PC-9 (cell line): Measurements from ENCODE around the gene KREMEN1. TPM values are rescaled to one million over a fixed set of nuclear protein-coding genes. Genes with fewer than 3 reads are reported as not detected.

Source experiments
- BruUV-seq: library from RNA; stranded (reverse); fragments of 400-500 nt; replicated peaks from 2 replicates; lab custom pipeline; 2021; lab: Mats Ljungman, UMichigan
- CTCF ChIA-PET: fragments of 300-600 bp; sonication (Branson Sonifier 250); formaldehyde crosslinking; loops from one replicate; lab custom pipeline; 2022; ENCODE audit warnings: antibody characterized with exemption; lab: Charles Lee
- POLR2A ChIA-PET: fragments of 300-600 bp; sonication (Branson Sonifier 250); formaldehyde crosslinking; loops from one replicate; lab custom pipeline; 2022; ENCODE audit warnings: antibody characterized with exemption; ENCODE audit not compliant: unreplicated experiment; lab: Charles Lee
- DNase-seq, 2 experiments: peaks; one replicate each; pipeline versions ENCODE4 v3.0.0 to v3.0.0-alpha.2; 2015 to 2022; ENCODE audit warnings: mixed read lengths in 1 of 2
- H2AFZ ChIP-seq: fragments of 200-600 bp; sonication (generic); 2 replicates; pipeline ENCODE4 v1.8.1; 2017; ENCODE audit warnings: antibody characterized with exemption
- H3F3A ChIP-seq: fragments of 200-600 bp; sonication (generic); 2 replicates; pipeline ENCODE4 v1.8.1; 2017; ENCODE audit warnings: antibody characterized with exemption, mild to moderate bottlenecking, low read depth; ENCODE audit not compliant: insufficient read depth
- H3K27ac ChIP-seq: fragments of 200-600 bp; sonication (generic); 2 replicates; pipeline ENCODE4 v1.6.1; 2016; ENCODE audit warnings: mixed run types
- H3K27me3 ChIP-seq: fragments of 200-600 bp; sonication (generic); 2 replicates; pipeline ENCODE4 v1.6.1; 2016; ENCODE audit warnings: low read depth, mixed run types; ENCODE audit not compliant: insufficient read depth
- H3K36me3 ChIP-seq: fragments of 200-600 bp; sonication (generic); 2 replicates; pipeline ENCODE4 v1.6.1; 2016; ENCODE audit warnings: low read depth, mixed run types
- H3K4me1 ChIP-seq: fragments of 200-600 bp; sonication (generic); replicated peaks from 2 replicates; pipeline ENCODE4 v1.6.1; 2016; ENCODE audit warnings: mixed run types; ENCODE audit not compliant: insufficient read depth
- H3K4me2 ChIP-seq: fragments of 200-600 bp; sonication (generic); 2 replicates; pipeline ENCODE4 v1.6.1; 2017; ENCODE audit warnings: mixed run types
- H3K4me3 ChIP-seq: fragments of 200-600 bp; sonication (generic); 2 replicates; pipeline ENCODE4 v1.6.1; 2016; ENCODE audit warnings: mixed run types
- H3K79me2 ChIP-seq: fragments of 200-600 bp; sonication (generic); 2 replicates; pipeline ENCODE4 v1.6.1; 2017; ENCODE audit warnings: low read depth, mixed run types
- H3K9me2 ChIP-seq: fragments of 200-600 bp; sonication (generic); 2 replicates; pipeline ENCODE4 v1.8.1; 2017; ENCODE audit warnings: mild to moderate bottlenecking; ENCODE audit not compliant: insufficient read depth
- H3K9me3 ChIP-seq: fragments of 200-600 bp; sonication (generic); 2 replicates; pipeline ENCODE4 v1.8.1; 2016; ENCODE audit warnings: low read depth; ENCODE audit not compliant: insufficient read depth
- H4K20me1 ChIP-seq: fragments of 200-600 bp; sonication (generic); 2 replicates; pipeline ENCODE4 v1.8.1; 2017; ENCODE audit not compliant: insufficient read depth
- EZH2 ChIP-seq: fragments of 200-600 bp; sonication (generic); IDR thresholded peaks from 2 replicates; pipeline ENCODE4 v1.8.0; 2017; ENCODE audit warnings: antibody characterized with exemption, low read depth
- intact Hi-C: fragments of 100-400 bp; cut with micrococcal nuclease; formaldehyde crosslinking; loops from one replicate; pipeline ENCODE4 v1.10.0; 2022; ENCODE audit not compliant: unreplicated experiment
- total RNA-seq: library from RNA; stranded (reverse); gene quantifications from 2 replicates; pipeline ENCODE4 v1.2.3, GENCODE V29; 2021
- TF ChIP-seq, protein P1 (sequence below): fragments of 200-600 bp; sonication (generic); conservative IDR thresholded peaks from 2 replicates; pipeline ENCODE4 v1.6.1; 2017; ENCODE audit warnings: mixed run types, antibody characterized with exemption, mild to moderate bottlenecking, moderate library complexity

The KREMEN1 gene
- total RNA-seq, 1 experiment from 2014 or later = 6.1 TPM

DNA sequence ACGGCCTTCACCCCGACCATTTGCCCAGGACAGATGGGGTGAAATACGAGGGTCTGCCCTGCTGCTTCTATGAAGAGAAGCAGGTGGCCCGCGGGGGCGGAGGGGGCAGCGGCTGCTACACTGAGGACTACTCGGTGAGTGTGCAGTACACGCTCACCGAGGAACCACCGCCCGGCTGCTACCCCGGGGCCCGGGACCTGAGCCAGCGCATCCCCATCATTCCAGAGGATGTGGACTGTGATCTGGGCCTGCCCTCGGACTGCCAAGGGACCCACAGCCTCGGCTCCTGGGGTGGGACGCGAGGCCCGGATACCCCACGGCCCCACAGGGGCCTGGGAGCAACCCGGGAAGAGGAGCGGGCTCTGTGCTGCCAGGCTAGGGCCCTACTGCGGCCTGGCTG, 22.4 kb upstream of the KREMEN1 start:
- no peaks in the 10 kb centered on the region for H3K9me2 ChIP-seq
- ChIA-PET POLR2A (no interaction called here), CTCF (no interaction called here)
- H3K36me3 ChIP-seq = no peaks in the 10 kb centered on the region
- H3K4me1 ChIP-seq = no peaks in the 10 kb centered on the region
- no peak overlapping the region for H3K27ac ChIP-seq
- no peaks in the 10 kb centered on the region for H4K20me1 ChIP-seq
- no peaks in the 10 kb centered on the region for H3K9me3 ChIP-seq
- intact Hi-C loops = no loop called here
- H3K79me2 ChIP-seq = no peaks in the 10 kb centered on the region
- TF ChIP-seq, protein P1, sequence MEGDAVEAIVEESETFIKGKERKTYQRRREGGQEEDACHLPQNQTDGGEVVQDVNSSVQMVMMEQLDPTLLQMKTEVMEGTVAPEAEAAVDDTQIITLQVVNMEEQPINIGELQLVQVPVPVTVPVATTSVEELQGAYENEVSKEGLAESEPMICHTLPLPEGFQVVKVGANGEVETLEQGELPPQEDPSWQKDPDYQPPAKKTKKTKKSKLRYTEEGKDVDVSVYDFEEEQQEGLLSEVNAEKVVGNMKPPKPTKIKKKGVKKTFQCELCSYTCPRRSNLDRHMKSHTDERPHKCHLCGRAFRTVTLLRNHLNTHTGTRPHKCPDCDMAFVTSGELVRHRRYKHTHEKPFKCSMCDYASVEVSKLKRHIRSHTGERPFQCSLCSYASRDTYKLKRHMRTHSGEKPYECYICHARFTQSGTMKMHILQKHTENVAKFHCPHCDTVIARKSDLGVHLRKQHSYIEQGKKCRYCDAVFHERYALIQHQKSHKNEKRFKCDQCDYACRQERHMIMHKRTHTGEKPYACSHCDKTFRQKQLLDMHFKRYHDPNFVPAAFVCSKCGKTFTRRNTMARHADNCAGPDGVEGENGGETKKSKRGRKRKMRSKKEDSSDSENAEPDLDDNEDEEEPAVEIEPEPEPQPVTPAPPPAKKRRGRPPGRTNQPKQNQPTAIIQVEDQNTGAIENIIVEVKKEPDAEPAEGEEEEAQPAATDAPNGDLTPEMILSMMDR = no peak
- no peak for TF ChIP-seq EZH2
- no peaks in the 10 kb centered on the region for H3F3A ChIP-seq
- DNase-seq = no peak
- H3K27me3 ChIP-seq = no peaks in the 10 kb centered on the region
- no TSS peak for BruUV-seq
- H3K4me2 ChIP-seq = no peak overlapping the region
- H3K4me3 ChIP-seq = no peak overlapping the region
- H2AFZ ChIP-seq = no peak overlapping the region

DNA sequence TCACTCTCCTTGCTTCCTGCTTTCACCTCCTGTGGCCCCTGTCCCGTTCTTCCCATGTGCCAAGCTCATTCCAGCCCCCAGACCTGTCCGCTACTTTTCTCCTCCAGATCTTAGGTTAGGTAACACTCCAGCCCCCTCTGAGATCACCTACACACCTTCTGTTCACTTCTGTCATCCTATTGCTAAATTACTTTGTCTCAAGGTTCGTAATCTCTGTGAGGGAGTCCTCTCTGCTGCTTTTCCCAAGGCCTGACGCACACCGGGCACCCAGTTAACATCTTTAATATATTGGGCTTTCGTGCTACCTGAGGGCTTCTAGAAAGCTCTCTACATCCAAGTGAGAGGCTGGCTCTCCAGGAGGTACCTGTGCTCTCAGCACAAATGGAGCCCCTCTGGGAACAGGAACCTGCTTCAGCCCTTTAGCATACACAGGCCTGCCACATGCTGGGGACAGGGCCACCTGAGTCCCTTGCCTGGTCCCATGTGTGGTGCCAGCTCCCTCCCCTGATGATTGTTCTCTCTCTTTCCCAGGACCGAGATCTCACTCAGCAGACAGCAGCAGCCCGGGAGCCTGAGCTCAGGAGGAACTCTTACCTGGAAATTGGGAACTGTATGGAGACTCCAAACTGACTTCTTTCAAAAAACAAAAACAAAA, 19.7 kb upstream of the KREMEN1 start:
- Histone ChIP-seq H3K9me2 (no peaks in the 10 kb centered on the region), H3K27me3 (no peaks in the 10 kb centered on the region), H3K79me2 (no peaks in the 10 kb centered on the region), H3K36me3 (no peaks in the 10 kb centered on the region), H4K20me1 (no peaks in the 10 kb centered on the region), H3K4me1 (no peaks in the 10 kb centered on the region), H3K27ac (no peak overlapping the region), H3K4me3 (no peak overlapping the region), H2AFZ (no peak overlapping the region), H3K4me2 (no peak overlapping the region), H3F3A (no peaks in the 10 kb centered on the region), H3K9me3 (no peaks in the 10 kb centered on the region)
- intact Hi-C loops = no loop called here
- POLR2A ChIA-PET = no interaction called here
- TF ChIP-seq, protein P1 = no peak
- TF ChIP-seq EZH2 = no peak
- no peak for DNase-seq
- BruUV-seq = no TSS peak
- CTCF ChIA-PET = no interaction called here

DNA sequence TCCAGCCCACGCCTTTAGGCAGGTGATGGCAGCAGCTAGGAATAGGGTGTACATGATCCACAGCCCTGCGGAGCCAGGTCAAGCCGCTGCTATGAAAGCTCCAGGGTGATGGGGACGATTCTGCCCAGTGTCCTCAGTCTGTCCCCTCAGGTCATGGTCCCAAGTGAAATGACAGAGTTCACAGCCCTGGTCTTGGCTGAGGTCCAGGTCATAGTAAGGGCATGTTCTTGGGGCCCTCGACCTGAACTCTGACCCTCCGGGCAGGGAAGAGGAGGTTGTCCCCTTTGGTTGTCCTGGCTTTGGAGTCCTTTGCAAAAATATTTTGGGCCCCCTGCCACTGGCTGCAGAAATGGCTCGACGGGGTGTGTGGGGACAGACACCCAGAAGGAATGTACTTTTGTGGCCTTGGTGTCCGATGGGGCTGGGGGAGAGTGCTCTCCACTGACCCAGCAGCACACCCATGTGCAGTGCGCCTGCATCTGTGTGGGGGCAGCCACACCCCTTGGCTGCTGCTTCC, 18.5 kb upstream of the KREMEN1 start:
- H3K4me1 ChIP-seq = no peaks in the 10 kb centered on the region
- H3K4me3 ChIP-seq = no peak overlapping the region
- no peaks in the 10 kb centered on the region for H3K9me2 ChIP-seq
- no peak for DNase-seq
- intact Hi-C loops = no loop called here
- no peaks in the 10 kb centered on the region for H4K20me1 ChIP-seq
- POLR2A ChIA-PET = no interaction called here
- H2AFZ ChIP-seq = no peak overlapping the region
- no peaks in the 10 kb centered on the region for H3F3A ChIP-seq
- BruUV-seq = no TSS peak
- CTCF ChIA-PET = no interaction called here
- no peaks in the 10 kb centered on the region for H3K9me3 ChIP-seq
- TF ChIP-seq, protein P1 = no peak
- TF ChIP-seq EZH2 = no peak
- no peaks in the 10 kb centered on the region for H3K27me3 ChIP-seq
- H3K36me3 ChIP-seq = no peaks in the 10 kb centered on the region
- H3K79me2 ChIP-seq = no peaks in the 10 kb centered on the region
- no peak overlapping the region for H3K27ac ChIP-seq
- H3K4me2 ChIP-seq = no peak overlapping the region
